GM18502 (cell line): ENCODE results near the gene MCL1.

Experiments
- ATAC-seq: cut with Tn5 transposase; IDR thresholded peaks from one replicate; pipeline ENCODE4 v1.9.1; 2021; ENCODE audit warnings: mild to moderate bottlenecking; ENCODE audit not compliant: unreplicated experiment, poor library complexity

MCL1 gene

GRCh38 chr1:150546294-150546937, 33.0 kb downstream of the MCL1 start:
- ATAC-seq = no peak

- ATAC-seq = no peak
These were observed 33.9 kb downstream of the MCL1 start for GRCh38 chr1:150545486-150546032.

- no peak for ATAC-seq
These were observed 35.2 kb downstream of the MCL1 start for GRCh38 chr1:150544204-150544603.

GRCh38 chr1:150543500-150544143, 35.8 kb downstream of the MCL1 start:
- no peak for ATAC-seq

- no peak for ATAC-seq
These were observed 41.4 kb downstream of the MCL1 start for GRCh38 chr1:150537732-150538684.

- ATAC-seq = no peak
These were observed 42.3 kb downstream of the MCL1 start for GRCh38 chr1:150536836-150537731.

- ATAC-seq = no peak
These were observed 43.7 kb downstream of the MCL1 start for GRCh38 chr1:150535511-150536287.

GRCh38 chr1:150534002-150534401, 45.4 kb downstream of the MCL1 start:
- no peak for ATAC-seq

GRCh38 chr1:150532860-150533259, 46.5 kb downstream of the MCL1 start:
- ATAC-seq = no peak

GRCh38 chr1:150530491-150531159, 48.8 kb downstream of the MCL1 start:
- no peak for ATAC-seq

- ATAC-seq = no peak
These were observed 50.4 kb downstream of the MCL1 start for GRCh38 chr1:150529017-150529416.

- ATAC-seq = no peak
These were observed 51.2 kb downstream of the MCL1 start for GRCh38 chr1:150528196-150528595.

- ATAC-seq = no peak
These were observed 54.1 kb downstream of the MCL1 start for GRCh38 chr1:150525348-150525747.
